Panc1 (cell line): ENCODE results near the gene PDE4B.

ENCODE experiments used
- CTCF ChIP-seq: fragments of 450-650 bp; IDR thresholded peaks from 2 replicates; pipeline ENCODE4 v1.5.1; 2017; ENCODE audit warnings: mild to moderate bottlenecking
- POLR2AphosphoS5 ChIP-seq: IDR thresholded peaks from 2 replicates; pipeline ENCODE4 v1.6.1; 2012; ENCODE audit warnings: mild to moderate bottlenecking, low read depth, low read length, moderate library complexity
- REST ChIP-seq, 2 experiments: IDR thresholded peaks; 2 replicates each; pipeline ENCODE4 v1.6.1; 2011 to 2012; ENCODE audit warnings: low read depth in 2 of 2, control low read depth in 1 of 2, low read length in 1 of 2, mild to moderate bottlenecking in 1 of 2, moderate library complexity in 1 of 2; ENCODE audit not compliant: insufficient read depth in 1 of 2
- SIN3A ChIP-seq: IDR thresholded peaks from 2 replicates; pipeline ENCODE4 v1.6.1; 2012; ENCODE audit warnings: low read depth, mild to moderate bottlenecking, low read length, moderate library complexity, borderline replicate concordance; ENCODE audit not compliant: insufficient read depth
- TCF7L2 ChIP-seq: IDR thresholded peaks from 2 replicates; pipeline ENCODE4 v1.6.1; 2011; ENCODE audit warnings: mild to moderate bottlenecking, low read depth, low read length, inconsistent platforms

DNA sequence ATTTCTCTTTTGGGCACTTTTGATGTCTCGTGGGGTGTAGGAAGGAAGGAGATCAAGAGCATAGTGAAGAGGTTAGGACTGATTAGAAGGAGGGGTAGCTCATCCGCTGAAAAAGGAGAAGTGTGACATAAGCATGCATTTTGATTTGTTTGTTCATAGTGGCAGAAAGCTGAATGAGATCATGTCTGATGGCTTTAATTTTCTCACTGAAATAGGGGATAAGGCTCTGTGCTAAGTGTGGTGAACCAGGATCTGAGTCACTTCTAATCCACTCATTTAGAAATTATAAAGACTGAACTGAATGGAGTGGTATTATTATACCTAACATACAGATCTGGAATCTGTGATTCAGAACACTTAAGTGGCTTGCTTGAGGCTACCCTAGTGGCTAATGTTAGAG is 344.5 kb downstream of the PDE4B start:
- TF ChIP-seq SIN3A (no peak), REST (IDR thresholded peaks at IDR 0.05; ENCODE audit: insufficient read depth in 1 of 2, low read depth in 2 of 2, low read length in 1 of 2) (no peak), CTCF (no peak), POLR2AphosphoS5 (no peak), TCF7L2 (no peak)
